HG03095 (cell line): ENCODE measurements around the gene SLC4A5.

Experiments
- ATAC-seq: cut with Tn5 transposase; IDR thresholded peaks from one replicate; pipeline ENCODE4 v1.9.1; 2021; ENCODE audit warnings: moderate library complexity; ENCODE audit not compliant: unreplicated experiment

SLC4A5 gene

GRCh38 chr2:74178211-74179062, 164.8 kb downstream of the SLC4A5 start, which contains the start of gene MOB1A:
Gene MOB1A, minus strand, starts transcription at chr2:74178879. Its CDS starts 205 bp downstream, at chr2:74178674.
- peak; percentile 79 for ATAC-seq

GRCh38 chr2:74177696-74178095, 165.5 kb downstream of the SLC4A5 start:
- no peak for ATAC-seq

- ATAC-seq: no peak
These were observed 168.3 kb downstream of the SLC4A5 start for GRCh38 chr2:74174909-74175308.

- ATAC-seq: no peak
These were observed 174.5 kb downstream of the SLC4A5 start for GRCh38 chr2:74168739-74169138.
